T-helper 22 cell (primary cell): ENCODE measurements around the gene FILIP1L.

Source experiments
- DNase-seq: peaks from one replicate; pipeline ENCODE4 v3.0.0-alpha.2; 2020; ENCODE audit warnings: low read depth

FILIP1L gene

GRCh38 chr3:99923873-99924272, 190.4 kb downstream of the FILIP1L start:
- DNase-seq = no peak

- no peak for DNase-seq
These were observed 192.3 kb downstream of the FILIP1L start for GRCh38 chr3:99921986-99922385.

GRCh38 chr3:99921377-99921695, 193.0 kb downstream of the FILIP1L start:
- DNase-seq = no peak

GRCh38 chr3:99920481-99921376, 193.6 kb downstream of the FILIP1L start:
- no peak for DNase-seq

- DNase-seq = no peak
These were observed 194.6 kb downstream of the FILIP1L start for GRCh38 chr3:99919694-99920093.

- DNase-seq = no peak
These were observed 195.6 kb downstream of the FILIP1L start for GRCh38 chr3:99918715-99919114.

GRCh38 chr3:99915906-99916432, 198.3 kb downstream of the FILIP1L start:
- no peak for DNase-seq

GRCh38 chr3:99911433-99911832, 202.9 kb downstream of the FILIP1L start:
- no peak for DNase-seq

- no peak for DNase-seq
These were observed 203.5 kb downstream of the FILIP1L start for GRCh38 chr3:99910752-99911290.

- DNase-seq = no peak
These were observed 204.4 kb downstream of the FILIP1L start for GRCh38 chr3:99909714-99910495.

- DNase-seq = no peak
These were observed 206.2 kb downstream of the FILIP1L start for GRCh38 chr3:99907959-99908544.

- no peak for DNase-seq
These were observed 210.4 kb downstream of the FILIP1L start for GRCh38 chr3:99903869-99904268.

GRCh38 chr3:99902091-99902490, 212.2 kb downstream of the FILIP1L start:
- DNase-seq = no peak

GRCh38 chr3:99901200-99901926, 212.9 kb downstream of the FILIP1L start:
- DNase-seq = no peak

GRCh38 chr3:99900248-99900647, 214.1 kb downstream of the FILIP1L start:
- DNase-seq = no peak

- DNase-seq = no peak
These were observed 214.7 kb downstream of the FILIP1L start for GRCh38 chr3:99899603-99900002.

- no peak for DNase-seq
These were observed 217.8 kb downstream of the FILIP1L start for GRCh38 chr3:99896482-99896881.

GRCh38 chr3:99895703-99896441, 218.4 kb downstream of the FILIP1L start:
- no peak for DNase-seq

- DNase-seq = no peak
These were observed 219.1 kb downstream of the FILIP1L start for GRCh38 chr3:99895131-99895696.

GRCh38 chr3:99892332-99892731, 222.0 kb downstream of the FILIP1L start:
- DNase-seq = no peak
